A549 (cell line): ENCODE data around the gene ZNF672. TPM values are rescaled to one million over a fixed set of nuclear protein-coding genes. Genes with fewer than 3 reads are reported as not detected.

Experiments
- ATAC-seq, 2 experiments: fragments of 200-7000 bp in 1 of 2; fragments of >200 bp in 1 of 2; cut with Nextera tagmentation in 1 of 2; cut with Tn5 transposase in 1 of 2; 3 replicates each; pipeline versions ENCODE4 v1.8.0 to v1.9.1; 2018 to 2020; ENCODE audit warnings: mild to moderate bottlenecking in 1 of 2, moderate library complexity in 1 of 2
- CTCF ChIA-PET: fragments of 300-600 bp; sonication (Branson Sonifier 250); formaldehyde crosslinking; extraction: SDS; loops from one replicate; lab custom pipeline; 2021; ENCODE audit warnings: antibody characterized with exemption, inconsistent platforms; lab: Yijun Ruan, JAX
- POLR2A ChIA-PET: fragments of 350-600 bp; formaldehyde crosslinking; extraction: SDS; loops from one replicate; lab custom pipeline; 2021; ENCODE audit warnings: antibody characterized with exemption, inconsistent platforms; lab: Yijun Ruan, JAX
- DNase-seq, 2 experiments: peaks; one replicate each; pipeline versions ENCODE4 v3.0.0 to v3.0.0-alpha.2; 2011 to 2016; ENCODE audit warnings: low read depth in 1 of 2, low spot score in 1 of 2
- FAIRE-seq: peaks from 2 replicates; lab custom pipeline; 2011; peaks lifted over from hg19 to GRCh38; lab: Jason Lieb, UNC
- H3K27ac ChIP-seq, 2 experiments: fragments of >200 bp; sonication (Bioruptor Twin); formaldehyde crosslinking; 3 replicates each; pipeline ENCODE4 v1.5.1; 2016 to 2017
- H3K4me1 ChIP-seq: fragments of >200 bp; sonication (Bioruptor Twin); formaldehyde crosslinking; 3 replicates; pipeline ENCODE4 v1.6.1; 2016
- H3K4me2 ChIP-seq: fragments of >200 bp; sonication (Bioruptor Twin); formaldehyde crosslinking; 3 replicates; pipeline ENCODE4 v1.6.1; 2016
- H3K4me3 ChIP-seq: fragments of >200 bp; sonication (Bioruptor Twin); formaldehyde crosslinking; 3 replicates; pipeline ENCODE4 v1.5.1; 2016
- H3K9me3 ChIP-seq: fragments of >200 bp; sonication (Bioruptor Twin); formaldehyde crosslinking; 3 replicates; pipeline ENCODE4 v1.6.1; 2016
- CEBPB ChIP-seq, 2 experiments: fragments of >200 bp in 1 of 2; sonication (Bioruptor Twin) in 1 of 2; formaldehyde crosslinking in 1 of 2; IDR thresholded peaks; 2 replicates each; pipeline ENCODE4 v1.6.1; 2012 to 2016
- EHMT2 ChIP-seq: fragments of 200-600 bp; sonication (generic); IDR thresholded peaks from 2 replicates; pipeline ENCODE4 v1.6.1; 2016; ENCODE audit warnings: antibody characterized with exemption, low read depth, mild to moderate bottlenecking, moderate library complexity
- ESRRA ChIP-seq: fragments of 150-350 bp; IDR thresholded peaks from 2 replicates; pipeline ENCODE4 v1.6.1; 2014; ENCODE audit warnings: mild to moderate bottlenecking, low read length, borderline replicate concordance
- FOXS1 ChIP-seq: fragments of 250-450 bp; sonication (Bioruptor Pico); IDR thresholded peaks from 2 replicates; pipeline ENCODE4 v1.5.0; 2020; ENCODE audit warnings: mild to moderate bottlenecking, moderate library complexity
- GATA3 ChIP-seq: IDR thresholded peaks from 2 replicates; pipeline ENCODE4 v1.6.1; 2012; ENCODE audit warnings: borderline replicate concordance
- HOXA7 ChIP-seq: fragments of 250-450 bp; sonication (Bioruptor Pico); IDR thresholded peaks from 2 replicates; pipeline ENCODE4 v1.5.0; 2020; ENCODE audit warnings: mild to moderate bottlenecking, moderate library complexity
- JUN ChIP-seq, 2 experiments: fragments of >200 bp; sonication (Bioruptor Twin); formaldehyde crosslinking; IDR thresholded peaks; 2 replicates in 1 of 2; 3 replicates in 1 of 2; pipeline ENCODE4 v1.6.1; 2016 to 2017
- KDM1A ChIP-seq: fragments of 200-600 bp; sonication (generic); IDR thresholded peaks from 2 replicates; pipeline ENCODE4 v1.6.1; 2016; ENCODE audit warnings: low read depth, mild to moderate bottlenecking
- KDM5A ChIP-seq: fragments of 200-600 bp; sonication (generic); IDR thresholded peaks from 2 replicates; pipeline ENCODE4 v1.6.1; 2016; ENCODE audit warnings: antibody characterized with exemption, mild to moderate bottlenecking
- MAX ChIP-seq: IDR thresholded peaks from 2 replicates; pipeline ENCODE4 v1.6.1; 2012
- MAZ ChIP-seq: fragments of 150-350 bp; IDR thresholded peaks from 2 replicates; pipeline ENCODE4 v1.6.1; 2014; ENCODE audit warnings: antibody characterized with exemption, low read depth, low read length, borderline replicate concordance
- MYC ChIP-seq: IDR thresholded peaks from 2 replicates; pipeline ENCODE4 v1.6.1; 2012; ENCODE audit warnings: mild to moderate bottlenecking, inconsistent platforms, low read length, improper control_type of control experiment, borderline replicate concordance
- NPAS2 ChIP-seq: fragments of 250-450 bp; sonication (Bioruptor Pico); IDR thresholded peaks from 2 replicates; pipeline ENCODE4 v1.8.0; 2022; ENCODE audit warnings: mild to moderate bottlenecking, moderate library complexity, borderline replicate concordance
- PBX3 ChIP-seq: IDR thresholded peaks from 2 replicates; pipeline ENCODE4 v1.6.1; 2012
- PHF8 ChIP-seq: fragments of 200-600 bp; sonication (generic); IDR thresholded peaks from 2 replicates; pipeline ENCODE4 v1.6.1; 2016; ENCODE audit warnings: low read depth, mild to moderate bottlenecking, antibody characterized with exemption, moderate library complexity, borderline replicate concordance
- RARB ChIP-seq: fragments of 250-450 bp; sonication (Bioruptor Pico); IDR thresholded peaks from 2 replicates; pipeline ENCODE4 v1.8.0; 2021; ENCODE audit warnings: mild to moderate bottlenecking, moderate library complexity
- RFX5 ChIP-seq: fragments of 450-650 bp; IDR thresholded peaks from 2 replicates; pipeline ENCODE4 v1.7.1; 2014; ENCODE audit warnings: antibody characterized with exemption, mild to moderate bottlenecking, moderate library complexity
- TFCP2L1 ChIP-seq: fragments of 250-450 bp; sonication (Bioruptor Pico); IDR thresholded peaks from 2 replicates; pipeline ENCODE4 v1.5.0; 2021; ENCODE audit warnings: mild to moderate bottlenecking
- TP53 ChIP-seq: fragments of 250-450 bp; sonication (Bioruptor Pico); IDR thresholded peaks from 2 replicates; pipeline ENCODE4 v1.5.0; 2021; ENCODE audit warnings: mild to moderate bottlenecking, moderate library complexity
- ZFP36 ChIP-seq: fragments of 450-650 bp; IDR thresholded peaks from 2 replicates; pipeline ENCODE4 v1.6.1; 2014; ENCODE audit warnings: borderline replicate concordance; ENCODE audit not compliant: partially characterized antibody
- WGBS: methylation state at CpG from one replicate; pipeline ENCODE4 v1.1.6; 2017; ENCODE audit errors: missing lambda C conversion rate; 5-methylcytosine and 5-hydroxymethylcytosine counted together
- polyA plus RNA-seq, 4 experiments: library from polyadenylated mRNA; depleted of rRNA in 3 of 4; stranded (reverse); fragments of >200 nt; fragmentation: RNase III in 1 of 4; extraction: RNeasy Plus Mini Kit Qiagen cat#74134 plus additional on column Dnase treatment in 1 of 4; gene quantifications; 2 replicates in 3 of 4; 3 replicates in 1 of 4; pipeline ENCODE4 v1.2.3, GENCODE V29; 2011 to 2017
- TF ChIP-seq, protein P1 (sequence below): fragments of >200 bp; sonication (Bioruptor Twin); formaldehyde crosslinking; IDR thresholded peaks from 3 replicates; pipeline ENCODE4 v1.5.1; 2016
- TF ChIP-seq, protein P2 (sequence below): fragments of >200 bp; sonication (Bioruptor Twin); formaldehyde crosslinking; IDR thresholded peaks from 3 replicates; pipeline ENCODE4 v1.6.1; 2016
- TF ChIP-seq, protein P3 (sequence below): fragments of 200-600 bp; sonication (generic); IDR thresholded peaks from 2 replicates; pipeline ENCODE4 v1.6.1; 2016; ENCODE audit warnings: antibody characterized with exemption, mild to moderate bottlenecking, moderate library complexity

ZNF672 gene
- polyA plus RNA-seq, 2 of the 4 experiments (the other 2 are of a cell fraction) = 18.9 to 20.6 TPM

GRCh38 chr1:248834343-248834940, 3.6 kb upstream of the ZNF672 start:
- ChIA-PET CTCF (no interaction called here), POLR2A (no interaction called here)
- no peak for FAIRE-seq
- Histone ChIP-seq H3K4me2 (no peak overlapping the region), H3K4me3 (no peak overlapping the region), H3K27ac (no peak overlapping the region), H3K9me3 (no peaks in the 10 kb centered on the region), H3K4me1 (peaks cover 7% of the 10 kb centered on the region)
- no peak for DNase-seq
- 75% methylated on average over 7 of the region's 7 CpGs for WGBS
- TF ChIP-seq TP53 (CRISPR knock-in tag) (no peak), NPAS2 (CRISPR knock-in tag) (no peak), KDM5A (no peak), CEBPB (IDR thresholded peaks at IDR 0.05) (no peak), ZFP36 (no peak), JUN (IDR thresholded peaks at IDR 0.05) (no peak), ESRRA (no peak), FOXS1 (no peak), EHMT2 (no peak), RARB (CRISPR knock-in tag) (no peak), PBX3 (no peak), PHF8 (no peak), RFX5 (no peak)
- TF ChIP-seq, protein P1, sequence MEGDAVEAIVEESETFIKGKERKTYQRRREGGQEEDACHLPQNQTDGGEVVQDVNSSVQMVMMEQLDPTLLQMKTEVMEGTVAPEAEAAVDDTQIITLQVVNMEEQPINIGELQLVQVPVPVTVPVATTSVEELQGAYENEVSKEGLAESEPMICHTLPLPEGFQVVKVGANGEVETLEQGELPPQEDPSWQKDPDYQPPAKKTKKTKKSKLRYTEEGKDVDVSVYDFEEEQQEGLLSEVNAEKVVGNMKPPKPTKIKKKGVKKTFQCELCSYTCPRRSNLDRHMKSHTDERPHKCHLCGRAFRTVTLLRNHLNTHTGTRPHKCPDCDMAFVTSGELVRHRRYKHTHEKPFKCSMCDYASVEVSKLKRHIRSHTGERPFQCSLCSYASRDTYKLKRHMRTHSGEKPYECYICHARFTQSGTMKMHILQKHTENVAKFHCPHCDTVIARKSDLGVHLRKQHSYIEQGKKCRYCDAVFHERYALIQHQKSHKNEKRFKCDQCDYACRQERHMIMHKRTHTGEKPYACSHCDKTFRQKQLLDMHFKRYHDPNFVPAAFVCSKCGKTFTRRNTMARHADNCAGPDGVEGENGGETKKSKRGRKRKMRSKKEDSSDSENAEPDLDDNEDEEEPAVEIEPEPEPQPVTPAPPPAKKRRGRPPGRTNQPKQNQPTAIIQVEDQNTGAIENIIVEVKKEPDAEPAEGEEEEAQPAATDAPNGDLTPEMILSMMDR = no peak
- TF ChIP-seq, protein P2, sequence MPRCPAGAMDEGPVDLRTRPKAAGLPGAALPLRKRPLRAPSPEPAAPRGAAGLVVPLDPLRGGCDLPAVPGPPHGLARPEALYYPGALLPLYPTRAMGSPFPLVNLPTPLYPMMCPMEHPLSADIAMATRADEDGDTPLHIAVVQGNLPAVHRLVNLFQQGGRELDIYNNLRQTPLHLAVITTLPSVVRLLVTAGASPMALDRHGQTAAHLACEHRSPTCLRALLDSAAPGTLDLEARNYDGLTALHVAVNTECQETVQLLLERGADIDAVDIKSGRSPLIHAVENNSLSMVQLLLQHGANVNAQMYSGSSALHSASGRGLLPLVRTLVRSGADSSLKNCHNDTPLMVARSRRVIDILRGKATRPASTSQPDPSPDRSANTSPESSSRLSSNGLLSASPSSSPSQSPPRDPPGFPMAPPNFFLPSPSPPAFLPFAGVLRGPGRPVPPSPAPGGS = no peak
- TF ChIP-seq, protein P3, sequence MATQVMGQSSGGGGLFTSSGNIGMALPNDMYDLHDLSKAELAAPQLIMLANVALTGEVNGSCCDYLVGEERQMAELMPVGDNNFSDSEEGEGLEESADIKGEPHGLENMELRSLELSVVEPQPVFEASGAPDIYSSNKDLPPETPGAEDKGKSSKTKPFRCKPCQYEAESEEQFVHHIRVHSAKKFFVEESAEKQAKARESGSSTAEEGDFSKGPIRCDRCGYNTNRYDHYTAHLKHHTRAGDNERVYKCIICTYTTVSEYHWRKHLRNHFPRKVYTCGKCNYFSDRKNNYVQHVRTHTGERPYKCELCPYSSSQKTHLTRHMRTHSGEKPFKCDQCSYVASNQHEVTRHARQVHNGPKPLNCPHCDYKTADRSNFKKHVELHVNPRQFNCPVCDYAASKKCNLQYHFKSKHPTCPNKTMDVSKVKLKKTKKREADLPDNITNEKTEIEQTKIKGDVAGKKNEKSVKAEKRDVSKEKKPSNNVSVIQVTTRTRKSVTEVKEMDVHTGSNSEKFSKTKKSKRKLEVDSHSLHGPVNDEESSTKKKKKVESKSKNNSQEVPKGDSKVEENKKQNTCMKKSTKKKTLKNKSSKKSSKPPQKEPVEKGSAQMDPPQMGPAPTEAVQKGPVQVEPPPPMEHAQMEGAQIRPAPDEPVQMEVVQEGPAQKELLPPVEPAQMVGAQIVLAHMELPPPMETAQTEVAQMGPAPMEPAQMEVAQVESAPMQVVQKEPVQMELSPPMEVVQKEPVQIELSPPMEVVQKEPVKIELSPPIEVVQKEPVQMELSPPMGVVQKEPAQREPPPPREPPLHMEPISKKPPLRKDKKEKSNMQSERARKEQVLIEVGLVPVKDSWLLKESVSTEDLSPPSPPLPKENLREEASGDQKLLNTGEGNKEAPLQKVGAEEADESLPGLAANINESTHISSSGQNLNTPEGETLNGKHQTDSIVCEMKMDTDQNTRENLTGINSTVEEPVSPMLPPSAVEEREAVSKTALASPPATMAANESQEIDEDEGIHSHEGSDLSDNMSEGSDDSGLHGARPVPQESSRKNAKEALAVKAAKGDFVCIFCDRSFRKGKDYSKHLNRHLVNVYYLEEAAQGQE = no peak
- ATAC-seq = no peak

DNA sequence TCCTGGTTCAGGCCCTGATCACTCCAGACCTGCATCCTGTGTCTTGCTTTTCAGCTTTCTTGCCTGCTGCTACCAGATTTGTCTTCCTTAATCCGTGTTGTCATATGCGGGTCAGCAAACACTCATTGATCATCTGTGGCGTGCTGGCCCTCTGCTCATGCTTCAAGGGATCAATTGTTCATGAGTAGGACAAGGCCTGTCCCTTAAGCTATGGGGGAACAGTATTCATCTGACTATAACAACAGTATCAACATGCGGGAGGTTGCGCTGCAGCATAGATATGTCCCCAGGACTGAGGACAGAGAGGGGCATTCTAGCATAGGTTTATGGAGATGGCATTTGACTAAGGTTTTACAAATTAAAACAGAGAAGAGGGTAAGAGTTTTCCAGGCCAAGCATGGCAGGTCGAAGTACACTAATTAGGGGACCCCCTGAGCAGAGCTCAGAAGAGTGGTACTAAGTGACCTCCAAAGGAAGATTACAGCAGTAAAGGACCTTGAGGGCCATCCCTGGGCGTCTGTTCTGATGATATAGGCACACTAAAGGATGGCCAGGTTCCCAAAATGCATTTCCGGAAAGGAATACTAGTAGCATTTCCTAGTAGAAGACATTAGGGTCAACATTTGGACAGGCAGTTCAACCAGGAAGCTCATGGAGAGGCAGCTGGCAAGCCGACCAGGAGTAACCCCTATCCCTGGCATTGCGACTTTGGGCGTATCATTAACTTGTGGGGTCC, 811 bp upstream of the ZNF672 start:
- H3K4me1 ChIP-seq = peaks cover 10% of the 10 kb centered on the region; the same call in 2 of the 3 replicates
- H3K9me3 ChIP-seq = no peaks in the 10 kb centered on the region
- FAIRE-seq (no peak), DNase-seq (no peak), ATAC-seq (no peak)
- 51% methylated on average over 11 of the region's 11 CpGs for WGBS
- CTCF ChIA-PET = interaction anchor here (1.0 to 6.7 kb wide), 5 partner anchors 10 to 36 kb away, joined by 4 to 48 read pairs (median 6); partner anchors contain the start of genes SH3BP5L and ZNF692
- H3K4me3 ChIP-seq = peak overlapping the region; percentile 88
- H3K4me2 ChIP-seq = peak overlapping the region; percentile 77
- POLR2A ChIA-PET = interaction anchor here (1.0 to 3.5 kb wide), 8 partner anchors 9 to 70 kb away, joined by 3 to 60 read pairs (median 15); partner anchors contain the start of genes PGBD2, SH3BP5L and ZNF692
- H3K27ac ChIP-seq = peak overlapping the region; percentile 75 to 94
- TF ChIP-seq TFCP2L1 (CRISPR knock-in tag) = no peak
- no peak for TF ChIP-seq KDM1A
- TF ChIP-seq MAX = no peak
- TF ChIP-seq MAZ = no peak
- no peak for TF ChIP-seq ESRRA
- no peak for TF ChIP-seq GATA3
- TF ChIP-seq MYC = no peak
- no peak for TF ChIP-seq HOXA7 (CRISPR knock-in tag)
